D721Med (cell line): Measurements from ENCODE around the gene ACTRT2.

ENCODE experiments used
- DNase-seq: peaks from one replicate; pipeline ENCODE4 v3.0.0; 2011; ENCODE audit warnings: low spot score; ENCODE audit not compliant: insufficient read length
- FAIRE-seq: peaks from 2 replicates; lab custom pipeline; 2011; peaks lifted over from hg19 to GRCh38; lab: Jason Lieb, UNC
- TF ChIP-seq, protein P1 (sequence below): IDR thresholded peaks from 2 replicates; pipeline ENCODE4 v1.5.1; 2012; ENCODE audit warnings: mild to moderate bottlenecking, control low read depth; ENCODE audit not compliant: insufficient read depth; ENCODE audit errors: missing control alignments

Gene ACTRT2

DNA sequence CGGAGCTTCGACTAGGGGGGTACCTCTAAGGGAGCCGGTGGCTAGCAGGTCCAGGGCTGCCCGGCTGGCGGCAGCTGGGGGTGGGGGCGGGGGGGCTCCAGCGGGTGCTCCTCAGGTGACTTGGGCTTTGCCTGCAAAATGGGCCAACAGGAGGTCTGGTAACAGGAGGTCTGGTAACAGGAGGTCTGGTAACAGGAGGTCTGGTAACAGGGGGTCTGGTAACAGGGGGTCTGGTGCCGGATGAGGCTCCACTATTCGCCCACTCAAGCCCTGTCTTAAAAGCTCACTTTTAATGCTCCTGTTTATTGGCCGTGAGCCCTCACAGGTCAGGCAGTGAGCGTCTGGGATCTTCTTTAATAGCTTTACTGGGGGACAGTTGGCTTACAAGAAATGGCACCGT lies 40.4 kb upstream of the ACTRT2 start:
- no peak for DNase-seq
- TF ChIP-seq, protein P1, sequence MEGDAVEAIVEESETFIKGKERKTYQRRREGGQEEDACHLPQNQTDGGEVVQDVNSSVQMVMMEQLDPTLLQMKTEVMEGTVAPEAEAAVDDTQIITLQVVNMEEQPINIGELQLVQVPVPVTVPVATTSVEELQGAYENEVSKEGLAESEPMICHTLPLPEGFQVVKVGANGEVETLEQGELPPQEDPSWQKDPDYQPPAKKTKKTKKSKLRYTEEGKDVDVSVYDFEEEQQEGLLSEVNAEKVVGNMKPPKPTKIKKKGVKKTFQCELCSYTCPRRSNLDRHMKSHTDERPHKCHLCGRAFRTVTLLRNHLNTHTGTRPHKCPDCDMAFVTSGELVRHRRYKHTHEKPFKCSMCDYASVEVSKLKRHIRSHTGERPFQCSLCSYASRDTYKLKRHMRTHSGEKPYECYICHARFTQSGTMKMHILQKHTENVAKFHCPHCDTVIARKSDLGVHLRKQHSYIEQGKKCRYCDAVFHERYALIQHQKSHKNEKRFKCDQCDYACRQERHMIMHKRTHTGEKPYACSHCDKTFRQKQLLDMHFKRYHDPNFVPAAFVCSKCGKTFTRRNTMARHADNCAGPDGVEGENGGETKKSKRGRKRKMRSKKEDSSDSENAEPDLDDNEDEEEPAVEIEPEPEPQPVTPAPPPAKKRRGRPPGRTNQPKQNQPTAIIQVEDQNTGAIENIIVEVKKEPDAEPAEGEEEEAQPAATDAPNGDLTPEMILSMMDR: no peak
- FAIRE-seq: no peak

GRCh38 chr1:2981388-2981787 lies 39.9 kb upstream of the ACTRT2 start:
- TF ChIP-seq, protein P1: no peak
- no peak for DNase-seq
- no peak for FAIRE-seq

DNA sequence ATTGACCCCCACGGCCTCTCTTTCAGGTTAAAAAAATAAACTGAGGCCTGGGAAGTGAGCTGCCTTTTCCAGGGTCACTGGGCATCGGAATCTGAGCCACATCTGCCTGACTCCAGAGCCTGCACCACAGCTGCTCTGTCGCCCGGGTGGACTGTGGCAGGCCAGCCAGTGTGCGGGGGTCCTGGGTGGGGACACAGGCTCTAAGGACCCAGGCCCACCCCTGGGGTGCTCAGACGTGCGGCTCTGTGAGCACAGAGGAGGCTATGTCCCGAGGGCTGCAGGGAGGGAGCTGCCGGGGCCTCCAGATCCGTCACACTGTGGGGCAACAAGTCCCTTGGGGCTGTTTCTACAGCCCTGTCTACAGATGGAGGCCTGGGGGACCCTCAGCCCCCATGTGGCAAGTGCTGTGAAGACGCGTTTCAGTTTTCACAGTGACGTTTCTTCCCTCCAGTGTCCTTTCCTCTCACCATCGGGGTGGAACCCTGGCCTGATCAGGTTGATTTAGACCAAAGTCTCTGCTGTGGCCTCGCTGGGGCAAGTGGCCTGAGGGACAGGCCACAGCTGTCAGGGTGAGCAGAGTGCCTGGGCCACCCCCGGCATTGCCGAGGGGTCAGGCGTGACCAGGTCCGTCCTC lies 39.2 kb upstream of the ACTRT2 start:
- TF ChIP-seq, protein P1: no peak
- no peak for DNase-seq
- no peak for FAIRE-seq

DNA sequence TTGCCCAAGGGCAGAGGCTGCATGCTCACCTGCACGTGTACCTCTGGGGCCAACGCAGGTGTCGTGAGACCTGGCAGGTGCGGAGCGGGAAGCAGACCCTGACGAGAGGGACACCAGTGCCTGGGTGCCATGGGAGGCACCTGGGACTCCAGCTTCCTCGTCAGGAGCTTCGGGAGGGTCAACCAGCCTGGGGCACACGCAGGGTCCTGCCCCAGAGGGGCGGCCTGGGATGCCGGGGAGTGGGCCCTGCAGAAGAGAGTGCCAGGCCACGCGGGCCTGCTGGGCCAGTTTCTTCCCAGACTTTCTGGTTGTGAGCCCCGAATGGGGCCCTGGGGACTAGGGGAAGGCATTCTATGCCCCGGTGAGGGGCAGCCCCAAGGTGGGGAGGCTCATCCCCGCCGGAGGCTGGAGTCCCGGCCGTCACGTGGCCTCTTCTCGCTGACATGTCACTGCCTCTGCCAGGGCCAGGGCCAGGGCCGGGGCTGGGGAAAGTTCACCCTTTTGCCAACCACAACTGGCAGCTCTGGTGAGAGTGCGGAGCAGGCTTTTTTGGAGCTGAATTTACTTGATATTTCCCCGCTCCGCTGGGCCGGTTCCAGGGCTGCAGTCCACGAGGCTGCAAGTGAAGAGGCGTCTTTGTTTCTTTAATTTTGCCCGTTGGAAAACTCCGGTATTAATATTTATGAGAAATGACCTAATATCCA lies 38.5 kb upstream of the ACTRT2 start:
- TF ChIP-seq, protein P1: no peak
- no peak for FAIRE-seq
- no peak for DNase-seq

- DNase-seq (no peak), FAIRE-seq (no peak)
- TF ChIP-seq, protein P1: no peak
Observed at GRCh38 chr1:2983319-2983705, 38.0 kb upstream of the ACTRT2 start.

DNA sequence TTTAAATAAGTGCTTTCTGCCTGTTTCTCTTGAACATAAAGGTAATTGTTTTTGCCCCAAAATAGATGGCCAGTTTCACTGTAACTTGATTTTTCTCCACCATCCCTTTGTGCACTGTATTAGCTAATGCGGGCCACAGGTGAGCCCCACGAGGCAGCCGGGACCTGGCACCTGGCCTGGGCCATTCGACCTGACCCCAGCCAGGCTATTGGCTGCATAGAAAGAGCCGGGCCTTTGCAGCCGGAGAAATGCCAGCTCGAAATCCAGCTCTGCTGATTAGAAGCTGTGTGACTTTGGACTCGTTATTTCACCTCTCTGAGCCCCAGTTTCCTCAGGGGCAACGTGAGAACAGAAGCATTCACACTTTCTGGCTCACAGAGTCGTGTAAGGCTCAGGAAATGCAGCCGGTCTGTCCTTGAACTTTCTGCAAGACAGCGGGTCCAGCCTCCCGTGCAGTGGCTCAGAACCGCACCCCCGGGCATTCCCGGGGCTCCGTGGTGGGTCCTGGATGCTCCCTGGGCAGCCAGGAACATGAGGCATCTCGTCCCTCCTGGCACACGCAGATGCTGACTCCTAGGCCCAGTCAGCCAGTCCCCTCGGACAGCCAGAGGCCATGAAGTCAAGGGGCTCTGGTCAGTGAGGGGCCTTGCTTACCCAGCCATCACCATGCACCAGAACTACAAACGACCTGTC lies 37.4 kb upstream of the ACTRT2 start:
- TF ChIP-seq, protein P1: no peak
- DNase-seq (no peak), FAIRE-seq (no peak)
